K562 (cell line): ENCODE results near the gene TUBGCP6. TPM values are rescaled to one million over a fixed set of nuclear protein-coding genes. Genes with fewer than 3 reads are reported as not detected.

Experiments used
- ATAC-seq: fragments of 200-7000 bp; cut with Tn5 transposase; 3 replicates; pipeline ENCODE4 v1.9.1; 2020; ENCODE audit warnings: moderate library complexity
- BruUV-seq: library from RNA; stranded (reverse); fragments of 400-500 nt; replicated peaks from 2 replicates; lab custom pipeline; 2021; lab: Mats Ljungman, UMichigan
- CTCF ChIA-PET: fragments of 300-600 bp; formaldehyde crosslinking; extraction: SDS; loops from one replicate; lab custom pipeline; 2021; ENCODE audit warnings: low intra/inter-chr PET ratio; lab: Yijun Ruan, JAX
- POLR2A ChIA-PET: fragments of 300-600, 350-650 bp; sonication (Branson Sonifier 250); formaldehyde crosslinking; extraction: SDS; loops from one replicate; lab custom pipeline; 2021; ENCODE audit warnings: antibody characterized with exemption, inconsistent platforms; lab: Yijun Ruan, JAX
- DNase-seq, 4 experiments: peaks; one replicate each; pipeline versions ENCODE4 v3.0.0 to v3.0.0-alpha.2; 2011 to 2018; ENCODE audit warnings: low spot score in 3 of 4, mixed read lengths in 3 of 4; ENCODE audit errors: extremely low read depth in 1 of 4
- FAIRE-seq: peaks from 2 replicates; lab custom pipeline; 2011; peaks lifted over from hg19 to GRCh38; lab: Jason Lieb, UNC
- H2AFZ ChIP-seq: 2 replicates; pipeline ENCODE4 v1.6.0; 2011; ENCODE audit warnings: low read depth, low read length, control low read depth, inconsistent platforms
- H3K27ac ChIP-seq: fragments of 200-600 bp; 3 replicates; pipeline ENCODE4 v1.8.0; 2011; ENCODE audit warnings: low read depth, mild to moderate bottlenecking, control low read depth, inconsistent platforms, low read length, moderate library complexity, mixed read lengths; ENCODE audit errors: extremely low read depth
- H3K27me3 ChIP-seq, 2 experiments: fragments of 300-600 bp in 1 of 2; 2 replicates in 1 of 2; 3 replicates in 1 of 2; pipeline versions ENCODE4 v1.6.0 to v1.8.0; 2011; ENCODE audit warnings: inconsistent platforms in 2 of 2, low read length in 2 of 2, mild to moderate bottlenecking in 1 of 2, mixed read lengths in 1 of 2, moderate library complexity in 1 of 2; ENCODE audit not compliant: control insufficient read depth in 2 of 2, insufficient read depth in 2 of 2
- H3K36me3 ChIP-seq: fragments of 300-600 bp; 3 replicates; pipeline ENCODE4 v1.8.0; 2011; ENCODE audit warnings: mild to moderate bottlenecking, low read length, inconsistent platforms; ENCODE audit not compliant: control insufficient read depth, insufficient read depth
- H3K4me1 ChIP-seq, 2 experiments: fragments of 200-600 bp in 1 of 2; replicated peaks in 1 of 2; 2 replicates in 1 of 2; 3 replicates in 1 of 2; pipeline versions ENCODE4 v1.5.1 to v1.8.0; 2011; ENCODE audit warnings: inconsistent platforms in 2 of 2, low read length in 2 of 2, mild to moderate bottlenecking in 1 of 2, mixed read lengths in 1 of 2, moderate library complexity in 1 of 2; ENCODE audit not compliant: control insufficient read depth in 2 of 2, insufficient read depth in 2 of 2
- H3K4me2 ChIP-seq: 2 replicates; pipeline ENCODE4 v1.6.1; 2011; ENCODE audit warnings: low read length, control low read depth, inconsistent platforms, mixed read lengths; ENCODE audit not compliant: insufficient read depth
- H3K4me3 ChIP-seq: fragments of 200-600 bp; sonication (generic), shearing (Covaris generic); 2 replicates; pipeline ENCODE4 v1.5.1; 2016; ENCODE audit warnings: control low read depth, inconsistent platforms
- H3K79me2 ChIP-seq: fragments of 200-600 bp; 3 replicates; pipeline ENCODE4 v1.8.0; 2011; ENCODE audit warnings: low read length, inconsistent platforms; ENCODE audit not compliant: control insufficient read depth, insufficient read depth
- H3K9ac ChIP-seq, 2 experiments: 2 replicates each; pipeline versions ENCODE4 v1.6.0 to v1.6.1; 2011; ENCODE audit warnings: low read depth in 2 of 2, low read length in 2 of 2, control low read depth in 1 of 2, inconsistent platforms in 1 of 2, mild to moderate bottlenecking in 1 of 2, mixed read lengths in 1 of 2; ENCODE audit not compliant: insufficient read depth in 1 of 2
- H3K9me1 ChIP-seq: one replicate; pipeline ENCODE4 v1.6.0; 2011; ENCODE audit warnings: inconsistent platforms, mild to moderate bottlenecking, low read length, moderate library complexity; ENCODE audit not compliant: control insufficient read depth, insufficient read depth
- H3K9me3 ChIP-seq: replicated peaks from 2 replicates; pipeline ENCODE4 v1.5.1; 2011; ENCODE audit warnings: low read depth, low read length, inconsistent platforms; ENCODE audit not compliant: control insufficient read depth, insufficient read depth
- H4K20me1 ChIP-seq: replicated peaks from 2 replicates; pipeline ENCODE4 v1.6.1; 2011; ENCODE audit warnings: low read length, inconsistent platforms, mixed read lengths; ENCODE audit not compliant: control insufficient read depth, insufficient read depth
- BCL6 ChIP-seq: fragments of 250-450 bp; sonication (Bioruptor Pico); IDR thresholded peaks from 2 replicates; pipeline ENCODE4 v1.4.0; 2020
- BRD4 ChIP-seq: fragments of 200-600 bp; sonication (generic); IDR thresholded peaks from 2 replicates; pipeline ENCODE4 v1.6.1; 2017; ENCODE audit warnings: inconsistent platforms
- CHD1 ChIP-seq: fragments of 200-600 bp; sonication (generic); IDR thresholded peaks from one replicate; pipeline ENCODE4 v1.6.1; 2012; ENCODE audit warnings: mild to moderate bottlenecking, moderate library complexity, low read length, inconsistent platforms
- ELF1 ChIP-seq: fragments of 200-800 bp; sonication (Bioruptor generic); IDR thresholded peaks from 2 replicates; pipeline ENCODE4 v1.6.1; 2016; ENCODE audit warnings: missing genetic modification characterization, missing compliant biosample characterization
- ETV6 ChIP-seq, 3 experiments: fragments of 150-350 bp in 1 of 3; sonication (generic) in 1 of 3; formaldehyde crosslinking in 1 of 3; IDR thresholded peaks; 2 replicates each; pipeline versions ENCODE4 v1.6.1 to v1.8.0; 2014 to 2022; ENCODE audit warnings: borderline replicate concordance in 2 of 3, low read depth in 2 of 3, antibody characterized with exemption in 1 of 3, low read length in 1 of 3, mild to moderate bottlenecking in 1 of 3, missing genetic modification reagents in 1 of 3
- GATAD2A ChIP-seq: fragments of 450-650 bp; IDR thresholded peaks from 2 replicates; pipeline ENCODE4 v1.6.1; 2017
- HNRNPL ChIP-seq: fragments of 200-400 bp; formaldehyde crosslinking; IDR thresholded peaks from 2 replicates; pipeline ENCODE4 v1.6.1; 2017; ENCODE audit warnings: low read depth, mild to moderate bottlenecking, low read length
- HNRNPLL ChIP-seq: fragments of 200-400 bp; formaldehyde crosslinking; IDR thresholded peaks from 2 replicates; pipeline ENCODE4 v1.6.1; 2017; ENCODE audit warnings: low read length, low read depth, mild to moderate bottlenecking; ENCODE audit not compliant: poor library complexity, severe bottlenecking
- NR2F6 ChIP-seq: fragments of 450-650 bp; formaldehyde crosslinking; IDR thresholded peaks from 2 replicates; pipeline ENCODE4 v1.4.0; 2020; ENCODE audit warnings: mild to moderate bottlenecking
- SOX6 ChIP-seq: fragments of 450-650 bp; IDR thresholded peaks from 2 replicates; pipeline ENCODE4 v1.6.1; 2014; ENCODE audit warnings: mild to moderate bottlenecking
- TFAM ChIP-seq: fragments of 250-450 bp; sonication (Bioruptor Pico); conservative IDR thresholded peaks from 2 replicates; pipeline ENCODE4 v1.5.0; 2021; ENCODE audit warnings: mild to moderate bottlenecking, moderate library complexity
- ZBTB7A ChIP-seq: IDR thresholded peaks from 2 replicates; pipeline ENCODE4 v1.6.1; 2011; ENCODE audit warnings: low read depth, mild to moderate bottlenecking, low read length, moderate library complexity, borderline replicate concordance; ENCODE audit not compliant: control insufficient read depth
- ZC3H8 ChIP-seq: fragments of 450-650 bp; IDR thresholded peaks from 2 replicates; pipeline ENCODE4 v1.6.1; 2017
- WGBS: fragments of 100-300 bp; shearing (Covaris generic); methylation state at CpG from one replicate; pipeline ENCODE4 v1.1.6; 2016; ENCODE audit warnings: low coverage, mixed read lengths; ENCODE audit not compliant: insufficient coverage; ENCODE audit errors: missing lambda C conversion rate; 5-methylcytosine and 5-hydroxymethylcytosine counted together
- in situ Hi-C: fragments of 300-500 bp; cut with MboI; formaldehyde crosslinking; loops from 4 replicates; pipeline ENCODE4 v1.15.0; 2018; ENCODE audit warnings: inconsistent platforms, mixed read lengths
- intact Hi-C: fragments of 100-400 bp; cut with micrococcal nuclease; formaldehyde crosslinking; loops from 2 replicates; pipeline ENCODE4 v1.14.2; 2022
- polyA plus RNA-seq, 8 experiments: library from polyadenylated mRNA; depleted of rRNA in 4 of 8; stranded (reverse) in 5 of 8; unstranded in 3 of 8; fragments of >200 nt; fragmentation: Nextera tagmentation in 2 of 8; fragmentation: Illumina TruSeq in 1 of 8; extraction: Ambion mirVana in 2 of 8; extraction: Trizol in 1 of 8; gene quantifications; 2 replicates each; pipeline versions ENCODE4 v1.2.1 to v1.2.3, GENCODE V29; 2011 to 2014; ENCODE audit warnings: inconsistent platforms in 1 of 8, missing spikeins in 1 of 8
- total RNA-seq, 7 experiments: library from RNA; depleted of rRNA in 6 of 7; stranded (reverse); fragments of >200 nt in 6 of 7; fragmentation: Illumina TruSeq in 2 of 7; extraction: Trizol in 2 of 7; gene quantifications; 2 replicates each; pipeline versions ENCODE4 v1.2.1 to v1.2.3, GENCODE V29; 2011 to 2021; ENCODE audit warnings: low replicate concordance in 1 of 7
- TF ChIP-seq, protein P1 (sequence below): fragments of 450-650 bp; IDR thresholded peaks from 2 replicates; pipeline ENCODE4 v1.6.1; 2016; ENCODE audit warnings: missing biosample characterization, missing genetic modification characterization
- TF ChIP-seq, protein P2 (sequence below): sonication (generic); formaldehyde crosslinking; IDR thresholded peaks from 2 replicates; pipeline ENCODE4 v1.8.1; 2023; ENCODE audit warnings: mild to moderate bottlenecking, missing genetic modification reagents
- TF ChIP-seq, protein P3 (sequence below): fragments of 250-450 bp; sonication (Bioruptor Pico); IDR thresholded peaks from 2 replicates; pipeline ENCODE4 v1.6.1; 2021; ENCODE audit warnings: mild to moderate bottlenecking
- TF ChIP-seq, protein P4 (sequence below): fragments of 250-450 bp; sonication (Bioruptor Pico); IDR thresholded peaks from 2 replicates; pipeline ENCODE4 v1.9.0; 2021; ENCODE audit warnings: mild to moderate bottlenecking

Gene TUBGCP6
- total and polyA plus RNA-seq, 9 of the 15 experiments (the other 6 are each of a cell fraction or from before 2014, with no cell fraction given) = 0.76 to 33.0 (median 10.1) TPM

GRCh38 chr22:50225200-50225969 is 19.4 kb downstream of the TUBGCP6 start (continued):
- TF ChIP-seq TFAM (CRISPR knock-in tag) (no peak), ZBTB7A (no peak), HNRNPLL (no peak), BCL6 (CRISPR knock-in tag) (no peak)

- Histone ChIP-seq H3K9me1 (no peaks in the 10 kb centered on the region), H4K20me1 (no peaks in the 10 kb centered on the region), H3K4me3 (no peak overlapping the region), H3K9me3 (0 out of 2 replicates have a peak, but pooled peaks cover 1% of the 10 kb centered on the region), H3K79me2 (no peaks in the 10 kb centered on the region), H3K36me3 (peaks cover 64% of the 10 kb centered on the region; the same call in 2 of the 3 replicates), H3K27ac (no peak overlapping the region), H3K9ac (no peak overlapping the region), H3K4me1 (peaks cover 0 to 29% of the 10 kb centered on the region in 2 experiments; a peak in 3 of 5 replicates), H3K4me2 (no peak overlapping the region), H2AFZ (no peak overlapping the region), H3K27me3 (no peaks in the 10 kb centered on the region)
- FAIRE-seq (no peak), ATAC-seq (no peak), DNase-seq (no peak)
- ChIA-PET POLR2A (no interaction called here), CTCF (no interaction called here)
- intact Hi-C loops (no loop called here), in situ Hi-C loops (no loop called here)
- BruUV-seq = no TSS peak
- WGBS = 95% methylated on average over 9 of the region's 16 CpGs
- TF ChIP-seq SOX6 (no peak), BRD4 (no peak), ETV6 (IDR thresholded peaks at IDR 0.05; ENCODE audit: borderline replicate concordance in 1 of 2, low read depth in 2 of 2, low read length in 1 of 2) (no peak), ETV6 (CRISPR knock-in tag; IDR thresholded peaks at IDR 0.05; ENCODE audit: borderline replicate concordance) (no peak), GATAD2A (no peak), ZC3H8 (no peak), HNRNPL (no peak), ELF1 (no peak), CHD1 (no peak), NR2F6 (no peak)
- TF ChIP-seq, protein P1, sequence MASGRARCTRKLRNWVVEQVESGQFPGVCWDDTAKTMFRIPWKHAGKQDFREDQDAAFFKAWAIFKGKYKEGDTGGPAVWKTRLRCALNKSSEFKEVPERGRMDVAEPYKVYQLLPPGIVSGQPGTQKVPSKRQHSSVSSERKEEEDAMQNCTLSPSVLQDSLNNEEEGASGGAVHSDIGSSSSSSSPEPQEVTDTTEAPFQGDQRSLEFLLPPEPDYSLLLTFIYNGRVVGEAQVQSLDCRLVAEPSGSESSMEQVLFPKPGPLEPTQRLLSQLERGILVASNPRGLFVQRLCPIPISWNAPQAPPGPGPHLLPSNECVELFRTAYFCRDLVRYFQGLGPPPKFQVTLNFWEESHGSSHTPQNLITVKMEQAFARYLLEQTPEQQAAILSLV (tag) = no peak
- TF ChIP-seq, protein P2, sequence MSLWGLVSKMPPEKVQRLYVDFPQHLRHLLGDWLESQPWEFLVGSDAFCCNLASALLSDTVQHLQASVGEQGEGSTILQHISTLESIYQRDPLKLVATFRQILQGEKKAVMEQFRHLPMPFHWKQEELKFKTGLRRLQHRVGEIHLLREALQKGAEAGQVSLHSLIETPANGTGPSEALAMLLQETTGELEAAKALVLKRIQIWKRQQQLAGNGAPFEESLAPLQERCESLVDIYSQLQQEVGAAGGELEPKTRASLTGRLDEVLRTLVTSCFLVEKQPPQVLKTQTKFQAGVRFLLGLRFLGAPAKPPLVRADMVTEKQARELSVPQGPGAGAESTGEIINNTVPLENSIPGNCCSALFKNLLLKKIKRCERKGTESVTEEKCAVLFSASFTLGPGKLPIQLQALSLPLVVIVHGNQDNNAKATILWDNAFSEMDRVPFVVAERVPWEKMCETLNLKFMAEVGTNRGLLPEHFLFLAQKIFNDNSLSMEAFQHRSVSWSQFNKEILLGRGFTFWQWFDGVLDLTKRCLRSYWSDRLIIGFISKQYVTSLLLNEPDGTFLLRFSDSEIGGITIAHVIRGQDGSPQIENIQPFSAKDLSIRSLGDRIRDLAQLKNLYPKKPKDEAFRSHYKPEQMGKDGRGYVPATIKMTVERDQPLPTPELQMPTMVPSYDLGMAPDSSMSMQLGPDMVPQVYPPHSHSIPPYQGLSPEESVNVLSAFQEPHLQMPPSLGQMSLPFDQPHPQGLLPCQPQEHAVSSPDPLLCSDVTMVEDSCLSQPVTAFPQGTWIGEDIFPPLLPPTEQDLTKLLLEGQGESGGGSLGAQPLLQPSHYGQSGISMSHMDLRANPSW (CRISPR knock-in tag) = no peak
- TF ChIP-seq, protein P3, sequence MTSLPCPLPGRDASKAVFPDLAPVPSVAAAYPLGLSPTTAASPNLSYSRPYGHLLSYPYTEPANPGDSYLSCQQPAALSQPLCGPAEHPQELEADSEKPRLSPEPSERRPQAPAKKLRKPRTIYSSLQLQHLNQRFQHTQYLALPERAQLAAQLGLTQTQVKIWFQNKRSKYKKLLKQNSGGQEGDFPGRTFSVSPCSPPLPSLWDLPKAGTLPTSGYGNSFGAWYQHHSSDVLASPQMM (CRISPR knock-in tag) = no peak
- TF ChIP-seq, protein P4, sequence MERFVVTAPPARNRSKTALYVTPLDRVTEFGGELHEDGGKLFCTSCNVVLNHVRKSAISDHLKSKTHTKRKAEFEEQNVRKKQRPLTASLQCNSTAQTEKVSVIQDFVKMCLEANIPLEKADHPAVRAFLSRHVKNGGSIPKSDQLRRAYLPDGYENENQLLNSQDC (CRISPR knock-in tag) = no peak
Observed at GRCh38 chr22:50224071-50224470, 20.8 kb downstream of the TUBGCP6 start.
